Bone marrow (tissue), 2 donors: ENCODE results near the gene LDLRAD2.
"Not testable (repeated sequence)": the region's sequence is repeated elsewhere in the genome, so short reads cannot be mapped to it uniquely, and the experiment has no call there.

ENCODE experiments used
- DNase-seq, 2 donors: peaks; one replicate each; lab custom pipeline; 2025; lab: John Stamatoyannopoulos, UW

The LDLRAD2 gene

DNA sequence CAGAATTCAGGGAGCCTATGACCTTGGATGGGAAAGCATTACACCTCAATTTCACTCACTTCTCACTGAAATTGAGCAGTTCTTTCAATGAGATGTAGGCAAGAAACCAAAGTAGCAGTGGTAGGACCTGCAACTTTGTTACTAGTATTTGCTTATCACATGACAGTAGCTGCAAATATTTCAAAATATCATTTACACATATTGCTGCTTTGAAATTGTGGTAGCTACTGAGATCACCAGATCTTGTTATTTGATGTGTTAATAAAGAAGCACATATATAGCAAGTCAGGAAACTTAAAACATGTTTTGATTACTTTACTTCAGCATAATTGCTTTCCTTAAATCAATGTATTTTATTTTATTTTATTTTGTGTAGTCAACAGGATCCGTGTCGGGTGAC lies 12.9 kb downstream of the LDLRAD2 start:
- DNase-seq, result no peak

DNA sequence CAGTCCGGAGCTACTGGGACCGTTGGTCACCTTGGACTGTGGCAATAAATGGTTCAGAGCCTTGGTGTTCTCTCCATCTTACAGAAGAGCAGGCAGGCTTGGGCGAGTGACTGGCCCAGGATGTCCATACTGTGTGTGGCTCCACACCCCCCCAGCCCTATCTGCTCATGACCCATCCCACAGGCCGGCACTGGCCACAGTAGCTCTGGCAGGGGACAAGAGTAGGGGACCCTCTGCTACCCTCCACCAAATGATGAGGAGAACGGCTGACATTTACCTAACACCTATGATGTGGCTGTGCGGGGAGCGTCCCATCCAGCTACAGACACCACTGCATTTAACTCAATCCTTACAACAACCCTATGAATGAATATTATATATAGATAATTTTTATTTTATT lies 13.3 kb downstream of the LDLRAD2 start:
- DNase-seq, result no peak

DNA sequence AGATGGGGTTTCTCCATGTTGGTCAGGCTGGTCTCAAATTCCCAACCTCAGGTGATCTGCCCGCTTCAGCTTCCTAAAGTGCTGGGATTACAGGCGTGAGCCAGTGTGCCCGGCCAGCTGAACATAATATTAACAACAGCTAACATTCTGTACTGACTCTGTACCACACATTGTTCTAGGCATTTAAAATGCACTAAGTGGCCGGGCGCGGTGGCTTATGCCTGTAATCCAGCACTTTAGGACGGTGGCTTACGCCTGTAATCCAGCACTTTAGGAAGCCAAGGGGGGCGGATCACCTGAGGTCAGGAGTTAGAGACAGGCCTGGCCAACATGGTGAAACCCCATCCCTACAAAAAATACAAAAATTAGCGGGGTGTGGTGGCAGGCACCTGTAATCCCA lies 14.6 kb downstream of the LDLRAD2 start:
- not testable (repeated sequence) for DNase-seq

DNA sequence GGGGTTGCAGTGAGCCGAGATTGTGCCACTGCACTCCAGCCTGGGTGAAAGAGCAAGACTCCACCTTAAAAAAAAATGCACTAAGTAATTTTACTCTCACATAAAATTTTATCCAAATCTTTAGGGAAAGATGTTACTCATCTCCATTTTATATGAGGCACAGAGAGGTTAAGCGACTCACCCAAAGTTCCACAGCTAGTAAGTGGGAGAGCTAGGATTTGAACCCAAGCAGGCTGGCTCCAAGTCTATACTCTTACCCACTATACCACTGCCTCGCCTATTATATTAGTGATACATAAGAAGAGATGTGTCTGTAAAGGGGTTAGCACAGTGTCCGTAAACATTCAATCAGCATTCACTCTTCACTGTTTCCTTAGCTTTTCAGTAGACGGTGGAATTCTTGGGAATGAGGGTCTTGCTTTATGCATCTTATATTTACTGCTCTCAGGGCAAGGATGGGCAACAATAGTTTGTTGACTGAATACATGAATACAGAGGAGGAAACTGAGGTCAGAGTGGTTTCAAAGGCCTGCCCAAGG lies 15.1 kb downstream of the LDLRAD2 start:
- no peak for DNase-seq

DNA sequence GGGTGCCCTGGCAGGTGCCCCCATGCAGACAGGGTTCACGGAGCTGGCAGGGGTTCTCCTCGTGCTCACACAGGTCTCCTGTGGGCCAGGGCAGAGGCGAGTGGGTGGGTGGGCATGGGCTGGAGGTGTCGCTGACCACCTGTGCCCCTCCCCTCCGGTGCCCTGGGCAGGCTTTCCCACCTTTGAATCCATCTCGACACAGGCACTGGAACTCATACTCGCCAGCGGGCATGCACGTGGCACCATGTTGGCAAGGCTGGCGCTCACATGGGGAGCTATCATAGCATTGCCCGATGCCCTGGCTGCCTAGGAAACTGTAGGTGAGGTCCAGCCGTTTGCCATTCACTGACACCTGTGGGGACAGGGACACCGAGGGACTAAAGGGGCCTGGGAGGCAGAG lies 16.0 kb downstream of the LDLRAD2 start:
- DNase-seq, result no peak

DNA sequence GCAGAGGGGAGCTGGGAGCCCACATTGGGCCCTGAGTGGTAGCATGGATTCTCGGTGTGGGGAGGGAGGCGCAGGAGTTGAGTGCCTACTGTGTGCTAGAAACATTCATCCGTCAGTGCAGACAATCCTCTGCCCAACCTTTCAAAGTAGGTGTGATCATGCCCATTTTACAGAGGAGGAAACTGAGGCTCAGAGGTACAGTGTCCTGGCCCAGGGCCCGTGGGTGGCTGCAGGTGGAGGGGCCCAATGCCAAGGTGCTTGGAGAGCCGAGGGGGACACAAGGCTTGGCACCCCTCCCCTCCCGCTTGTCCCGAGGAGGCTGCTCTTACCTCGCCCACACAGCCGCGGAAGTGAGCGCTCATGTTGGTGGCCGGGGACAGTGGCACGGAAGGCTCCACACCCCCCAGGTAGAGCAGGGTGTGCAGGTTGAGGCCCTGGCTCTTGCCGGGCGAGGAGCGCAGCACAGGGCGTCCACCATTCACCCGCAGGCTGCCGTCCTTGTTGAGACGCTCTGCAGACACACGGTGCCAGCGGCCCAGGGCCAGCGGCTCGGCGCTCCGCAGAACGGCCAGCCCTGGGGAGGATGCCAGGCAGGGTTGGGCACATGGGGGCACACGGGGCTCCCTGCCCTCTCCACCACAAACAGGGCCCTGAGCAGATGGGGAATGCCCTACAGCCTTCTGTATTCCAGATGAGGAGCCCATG lies 16.6 kb downstream of the LDLRAD2 start:
- DNase-seq, result no peak

DNA sequence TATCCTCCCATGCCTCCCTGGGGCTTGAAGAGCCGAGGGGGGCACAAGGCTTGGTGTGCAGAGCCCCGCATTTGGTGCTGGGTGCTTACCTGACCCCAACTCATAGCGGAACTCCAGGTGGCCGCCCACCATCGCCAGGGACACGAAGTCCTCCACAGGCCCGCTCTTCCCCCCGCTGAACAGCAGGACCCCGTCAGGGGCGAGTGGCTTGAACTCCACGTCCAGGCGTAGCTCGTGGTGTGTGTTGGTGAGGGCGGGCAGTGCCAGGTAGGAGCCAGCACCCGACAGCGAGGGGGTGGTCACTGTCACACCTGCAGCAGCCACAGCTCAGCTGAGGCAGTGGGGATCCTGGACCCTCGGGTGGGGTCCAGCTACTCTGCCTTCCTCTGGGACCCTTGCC lies 17.2 kb downstream of the LDLRAD2 start:
- no peak for DNase-seq

DNA sequence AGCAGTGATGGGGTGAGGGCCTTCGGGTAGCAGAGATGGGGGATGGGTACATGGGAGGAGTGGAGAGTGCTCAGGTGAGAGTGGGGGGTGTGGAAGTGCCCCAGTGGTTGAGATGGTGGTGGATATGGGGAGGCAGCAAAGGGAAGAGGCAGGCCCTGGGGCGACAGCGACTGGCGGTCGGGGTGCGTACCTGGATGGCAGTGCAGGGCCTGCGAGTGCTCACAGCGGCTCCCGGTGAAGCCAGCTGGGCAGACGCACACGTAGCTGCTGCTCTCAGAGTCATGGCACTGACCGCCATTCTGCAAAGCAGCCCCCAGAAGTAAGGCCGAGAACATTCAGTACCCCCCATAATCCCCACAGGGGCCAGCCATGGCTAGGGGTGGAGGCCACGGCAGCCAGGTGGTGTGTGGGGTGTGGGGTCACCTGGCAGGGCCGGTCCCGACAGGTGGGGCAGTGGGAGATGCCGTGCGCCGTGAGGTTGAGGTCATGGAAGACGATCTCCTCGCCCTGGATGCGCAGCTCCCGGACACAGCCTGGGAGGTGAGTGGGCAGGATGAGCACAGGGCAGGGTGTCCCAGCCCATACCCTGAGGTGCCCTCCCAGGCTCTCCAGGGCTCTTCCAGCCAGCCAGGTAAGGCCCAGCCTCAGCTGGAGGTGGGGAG lies 18.9 kb downstream of the LDLRAD2 start:
- no peak for DNase-seq

DNA sequence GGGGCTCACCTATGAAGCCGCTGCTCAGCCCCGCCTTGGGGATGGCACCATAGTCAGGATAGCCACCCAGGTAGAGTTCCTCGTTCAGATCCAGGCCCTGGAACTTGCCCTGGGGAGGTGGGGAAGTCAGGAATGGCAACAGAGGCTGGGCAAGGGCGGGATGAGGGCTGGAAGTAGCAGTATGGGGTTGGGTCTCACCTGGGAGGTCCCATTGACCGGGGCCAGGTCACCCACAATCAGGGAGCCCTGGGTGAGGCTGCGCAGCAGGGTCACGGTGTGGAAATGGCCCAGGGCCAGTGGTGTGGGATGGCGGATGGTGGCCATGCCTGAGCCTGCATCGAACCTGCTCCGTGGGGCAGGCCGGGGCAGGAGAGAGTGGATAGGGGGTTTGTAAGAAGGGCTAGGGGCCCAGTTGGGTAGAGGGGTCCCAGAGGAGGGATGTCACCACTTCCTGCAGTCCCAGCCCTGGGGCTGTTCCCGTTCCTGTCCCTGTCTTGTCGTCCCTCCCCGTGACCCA lies 19.4 kb downstream of the LDLRAD2 start:
- no peak for DNase-seq

DNA sequence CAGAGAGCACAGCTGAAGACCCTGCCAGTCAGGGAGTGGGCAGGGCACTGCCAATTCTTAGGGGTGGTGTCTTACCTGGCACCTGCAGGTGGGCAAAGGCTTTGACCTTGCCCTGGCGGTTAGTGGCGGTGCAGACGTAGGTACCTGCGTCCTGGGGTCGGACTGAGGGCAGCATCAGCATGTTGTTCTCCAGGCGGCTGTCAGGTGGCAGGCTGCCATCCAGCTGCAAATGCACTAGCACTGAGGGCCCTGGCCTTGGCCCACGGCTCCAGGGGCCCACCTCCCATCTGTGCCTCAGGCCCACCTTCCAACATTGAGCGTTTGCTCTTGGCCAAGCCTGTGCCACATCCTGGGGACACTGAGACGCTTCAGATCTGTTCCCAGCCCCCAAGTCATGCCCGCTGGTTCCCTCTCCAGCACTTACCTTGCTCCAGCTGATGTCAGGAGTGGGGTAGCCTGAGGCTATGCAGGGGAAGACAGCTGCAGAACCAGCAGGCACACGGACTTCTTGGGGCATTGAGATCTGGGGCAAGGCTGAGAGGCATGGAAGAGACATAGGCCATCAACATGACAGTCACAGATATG lies 21.4 kb downstream of the LDLRAD2 start:
- DNase-seq, result no peak

DNA sequence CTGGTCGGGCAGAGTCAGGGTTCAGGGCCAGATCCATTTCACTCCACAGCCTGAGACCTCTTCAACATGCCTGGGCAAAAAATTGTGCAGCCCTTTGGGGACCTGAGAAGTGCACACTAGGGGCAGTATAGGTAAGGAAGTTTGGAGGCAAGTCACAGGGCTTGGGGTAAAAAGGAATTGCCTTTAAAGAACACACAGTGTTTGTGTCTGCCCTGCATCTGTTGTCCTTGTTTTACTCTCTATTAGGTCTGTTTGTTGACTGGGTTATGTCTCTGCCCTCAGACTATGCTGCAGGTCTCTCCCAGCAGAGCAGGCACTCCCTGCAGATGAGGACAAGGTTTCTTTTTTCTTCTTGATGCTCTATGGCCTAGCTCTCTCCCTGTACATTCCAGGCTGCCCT lies 22.0 kb downstream of the LDLRAD2 start:
- DNase-seq, result no peak

DNA sequence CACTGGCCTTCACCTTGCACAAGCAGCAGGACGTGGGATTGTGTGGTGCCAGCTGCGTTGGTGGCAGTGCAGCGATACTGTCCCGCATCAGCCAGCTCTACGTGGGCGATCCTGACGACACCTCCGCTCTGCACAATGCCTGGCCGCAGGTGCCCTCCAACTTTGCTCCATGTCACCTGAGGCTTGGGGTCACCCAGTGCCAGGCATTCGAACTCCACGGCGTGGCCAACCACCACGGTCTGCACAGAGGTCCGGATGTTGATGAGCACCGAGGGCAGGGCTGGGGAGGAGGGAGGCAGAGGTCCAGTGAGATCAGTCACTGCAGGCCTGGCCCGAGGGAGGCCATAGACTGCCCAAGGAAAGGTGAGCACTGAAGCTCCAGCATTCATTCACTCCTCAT lies 22.6 kb downstream of the LDLRAD2 start:
- DNase-seq, result no peak

DNA sequence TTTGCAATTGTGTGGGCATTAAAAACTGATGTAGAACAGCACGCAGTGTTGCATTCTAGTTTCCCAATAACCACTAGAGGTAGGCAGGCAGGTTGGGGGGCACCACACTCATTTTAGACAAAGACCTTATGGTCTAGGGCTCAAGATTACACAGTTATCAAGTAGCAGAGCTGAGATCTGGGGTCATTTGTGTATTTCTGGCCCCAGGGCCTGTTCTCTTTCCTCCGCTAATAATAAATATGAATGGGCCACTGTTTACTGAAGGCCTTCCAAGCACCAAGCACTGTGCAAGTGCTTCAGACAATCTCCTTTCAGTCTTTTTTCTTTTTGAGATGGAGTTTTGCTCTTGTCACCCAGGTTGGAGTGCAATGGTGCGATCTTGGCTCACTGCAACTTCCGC lies 23.9 kb downstream of the LDLRAD2 start:
- DNase-seq, result no peak

DNA sequence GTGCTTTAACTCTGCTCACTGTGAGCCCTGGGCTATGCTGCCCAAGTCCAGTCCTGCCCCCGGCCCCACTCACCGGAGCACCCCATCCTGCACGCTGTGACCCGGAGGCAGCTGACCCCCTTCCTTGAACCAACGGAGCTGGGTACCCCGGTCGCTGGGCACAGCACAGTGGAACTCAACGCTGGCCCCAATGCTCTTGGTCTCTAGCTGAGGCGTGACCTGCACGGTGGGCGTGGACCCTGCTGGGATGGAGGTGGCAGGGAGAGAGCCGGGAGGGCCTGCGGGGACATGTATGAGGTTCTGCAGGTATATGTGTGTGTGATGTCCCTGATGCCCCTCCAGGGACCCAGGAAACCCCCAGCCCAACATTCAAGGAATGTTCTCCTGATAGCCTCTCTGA lies 24.7 kb downstream of the LDLRAD2 start:
- DNase-seq, result no peak

DNA sequence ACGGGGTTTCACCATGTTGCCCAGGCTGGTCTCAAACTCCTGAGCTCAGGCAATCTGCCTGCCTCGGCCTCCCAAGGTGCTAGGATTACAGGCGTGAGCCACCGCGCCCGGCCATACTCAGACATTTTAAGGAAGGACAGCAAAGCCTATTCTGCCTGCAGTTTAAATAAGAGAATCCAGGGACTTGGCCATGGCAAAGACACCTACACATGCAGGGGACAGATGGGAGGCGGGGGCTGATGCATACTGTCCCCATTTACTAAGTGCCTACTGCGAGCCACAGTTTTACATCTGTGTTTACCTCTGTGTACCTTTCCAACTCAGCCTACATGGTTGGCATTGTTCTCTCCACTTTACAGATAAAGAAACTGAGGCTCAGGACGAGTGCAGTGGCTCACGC lies 25.4 kb downstream of the LDLRAD2 start:
- no peak for DNase-seq

DNA sequence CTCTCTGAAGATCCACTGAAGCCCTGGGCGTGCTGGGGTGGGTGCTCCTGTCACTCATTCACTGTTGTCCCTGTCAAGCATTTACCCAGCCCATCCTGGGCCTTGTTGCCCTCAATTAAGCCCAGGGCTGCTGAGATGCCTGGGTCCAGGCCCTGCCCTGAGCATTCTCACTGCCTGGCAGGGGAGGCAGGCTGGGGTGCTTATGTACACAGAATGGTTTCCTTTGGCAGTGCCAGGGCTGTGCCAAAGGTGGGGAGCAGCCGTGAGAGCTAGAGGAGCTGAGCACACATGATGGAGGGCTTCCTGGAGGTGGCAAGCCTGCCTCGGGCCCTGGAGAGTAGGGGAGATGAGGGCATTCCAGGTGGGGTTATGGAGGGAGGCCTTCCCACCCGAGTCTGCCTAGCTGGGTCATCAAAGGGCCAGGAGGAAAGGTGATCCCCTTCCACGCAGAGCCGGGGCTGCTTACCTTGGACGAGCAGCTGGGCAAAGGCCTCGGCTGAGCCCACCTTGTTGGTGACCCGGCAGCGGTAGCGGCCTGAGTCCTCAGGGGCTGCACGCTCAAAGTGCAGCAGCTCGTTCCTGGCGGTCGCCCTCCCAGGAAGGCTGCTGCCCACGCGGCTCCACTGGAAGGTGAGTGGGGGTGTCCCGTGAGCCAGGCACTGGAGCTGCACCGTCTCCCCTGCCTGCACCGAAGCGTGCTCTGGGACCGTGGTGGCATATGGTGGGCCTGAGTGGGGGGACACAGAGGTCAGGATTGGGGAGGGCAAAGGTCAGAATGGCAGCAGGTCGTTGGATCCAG lies 26.5 kb downstream of the LDLRAD2 start:
- no peak for DNase-seq

DNA sequence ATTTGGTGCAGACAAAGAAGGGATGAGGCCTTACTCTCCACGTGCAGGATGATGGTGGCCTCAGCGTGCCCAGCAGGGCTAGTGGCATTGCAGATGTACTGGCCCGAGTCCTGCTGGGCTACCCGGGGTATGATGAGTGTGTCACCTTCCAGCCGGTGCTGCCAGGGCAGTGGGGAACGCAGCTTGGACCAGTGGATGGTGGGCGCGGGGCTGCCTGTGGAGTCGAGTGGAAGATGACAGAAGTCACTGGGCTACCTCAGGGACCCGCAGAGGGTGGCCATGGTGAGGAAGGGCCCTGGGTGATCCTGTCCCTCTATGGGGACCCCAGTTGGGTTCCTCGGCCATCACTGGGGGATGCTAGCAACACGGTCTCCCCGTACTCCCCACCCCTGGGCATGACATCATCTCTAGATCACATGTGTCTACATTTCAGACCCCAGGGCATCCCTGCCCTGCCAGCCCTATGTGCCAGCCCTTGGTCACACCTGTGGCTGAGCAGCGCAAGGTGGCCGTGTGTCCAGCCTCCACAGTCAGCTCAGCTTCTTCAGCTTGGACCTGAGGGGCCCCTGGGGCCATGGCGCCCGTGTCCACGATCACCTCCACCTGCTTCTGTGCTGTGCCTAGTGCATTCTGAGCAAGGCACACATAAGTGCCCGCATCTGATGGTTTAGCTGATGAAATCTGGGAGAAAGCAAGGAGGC lies 27.4 kb downstream of the LDLRAD2 start:
- DNase-seq, result no peak

DNA sequence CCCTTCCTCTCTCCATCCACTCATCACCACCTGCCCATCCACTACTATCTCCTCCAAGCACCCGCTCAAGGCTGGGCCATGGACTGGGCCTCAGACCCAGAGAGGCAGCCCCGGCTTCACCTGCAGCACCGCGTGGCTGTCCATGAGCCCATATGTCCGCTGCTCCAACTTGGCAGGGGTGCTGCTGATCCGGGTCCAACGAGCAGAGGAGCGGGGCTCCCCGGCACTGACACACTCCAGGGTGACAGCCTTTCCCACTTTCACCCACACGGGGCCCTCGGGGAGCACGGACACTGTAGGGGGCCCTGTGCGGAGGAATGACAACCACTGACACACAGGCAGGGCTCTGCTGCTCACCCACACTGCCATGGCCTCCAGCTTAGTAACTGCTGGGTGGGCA lies 28.9 kb downstream of the LDLRAD2 start:
- no peak for DNase-seq

DNA sequence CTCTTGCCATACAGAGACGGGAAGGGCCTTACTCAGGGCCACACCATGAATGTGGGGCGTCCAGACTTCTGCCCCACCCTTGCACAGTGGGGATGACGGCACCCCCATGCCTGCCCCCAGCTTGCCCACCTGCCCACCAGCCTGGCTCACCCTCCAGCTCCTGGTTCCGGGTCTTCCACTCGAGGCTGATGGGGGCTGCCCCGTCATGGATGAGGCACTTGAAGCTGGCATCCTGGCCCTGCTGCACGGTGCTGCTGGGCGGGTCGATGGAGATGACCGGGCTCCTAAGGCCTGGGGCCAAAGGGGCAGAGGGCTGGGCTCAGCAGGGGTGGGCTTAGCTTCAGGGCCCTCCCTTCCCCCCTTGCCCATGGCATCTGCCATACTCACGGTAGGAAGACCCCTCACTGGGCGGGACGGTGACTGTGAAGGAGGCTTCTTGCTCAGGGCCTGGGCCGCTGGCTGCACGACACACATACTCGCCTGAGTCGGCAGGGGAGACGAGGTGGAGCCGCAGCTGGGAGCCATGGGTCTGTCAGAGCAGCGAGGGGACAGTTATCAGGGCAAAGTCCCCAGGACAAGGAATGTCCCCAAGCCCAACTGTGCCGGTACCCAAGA lies 29.9 kb downstream of the LDLRAD2 start:
- DNase-seq, result no peak

DNA sequence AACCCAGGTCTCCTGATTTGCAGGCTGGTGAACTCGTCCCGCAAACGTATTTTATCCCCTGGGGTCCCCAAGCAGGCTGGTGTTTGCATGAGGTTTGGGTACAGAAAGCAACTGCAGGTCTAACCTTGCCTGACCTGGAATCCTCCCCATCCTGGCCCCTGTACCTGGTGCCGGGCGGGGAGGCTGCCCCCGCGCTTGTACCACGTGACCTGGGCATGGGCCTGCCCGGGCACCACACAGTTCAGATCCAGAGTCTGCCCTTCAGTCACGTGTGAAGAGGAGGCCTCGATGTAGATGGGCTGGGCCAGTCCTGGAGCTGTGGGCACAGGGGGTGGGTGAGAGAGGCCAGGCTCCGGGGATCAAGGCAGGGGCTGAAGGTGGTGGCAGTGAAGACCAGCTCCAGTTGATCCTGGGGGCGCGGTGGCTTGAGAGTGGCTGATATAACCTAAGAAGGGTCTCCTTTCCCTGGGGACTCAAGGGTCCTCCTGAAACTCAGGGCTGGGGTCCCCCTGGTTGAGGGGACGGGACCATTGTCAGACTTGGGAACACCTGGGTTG lies 30.6 kb downstream of the LDLRAD2 start:
- no peak for DNase-seq

DNA sequence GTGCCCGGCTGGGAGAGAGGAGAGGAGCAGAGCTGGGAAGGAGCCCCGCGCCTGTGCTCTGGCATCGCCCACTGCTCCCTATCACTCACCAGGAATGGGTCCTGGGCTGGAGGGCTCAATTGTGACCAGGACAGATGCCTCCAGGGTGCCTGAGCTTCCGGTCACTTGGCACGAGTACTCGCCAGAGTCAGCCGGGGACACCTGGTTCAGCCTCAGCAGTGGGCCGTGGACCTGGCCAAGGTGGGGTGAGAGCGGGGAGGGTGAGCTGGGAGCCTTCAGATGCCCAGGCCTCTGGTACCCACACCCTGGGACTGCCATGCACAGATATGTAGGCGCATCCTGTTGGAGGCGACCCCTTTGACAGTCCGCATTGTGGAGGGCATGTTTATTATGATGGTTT lies 31.1 kb downstream of the LDLRAD2 start:
- DNase-seq, result no peak
